SK-N-MC (cell line): ENCODE data around the gene RBM39.

Source experiments
- EZH2 ChIP-seq: fragments of 200-600 bp; sonication (generic); IDR thresholded peaks from one replicate; pipeline ENCODE4 v1.6.1; 2017; ENCODE audit warnings: antibody characterized with exemption
- POLR2AphosphoS5 ChIP-seq: IDR thresholded peaks from 2 replicates; pipeline ENCODE4 v1.6.1; 2012; ENCODE audit warnings: mild to moderate bottlenecking, low read depth, low read length, borderline replicate concordance

- TF ChIP-seq EZH2 (no peak), POLR2AphosphoS5 (no peak)
Measured at GRCh38 chr20:35695978-35696377, 46.1 kb downstream of the RBM39 start.
